ENCODE measurements around the gene EFNB3. TPM values are rescaled to one million over a fixed set of nuclear protein-coding genes. Genes with fewer than 3 reads are reported as not detected.

The EFNB3 gene
- total and polyA plus RNA-seq, 2 of the 4 experiments (the other 2 are of a cell fraction) = 0.54 to 2.0 TPM

GRCh38 chr17:7700510-7700909 is 4.5 kb upstream of the EFNB3 start:
- no peak overlapping the region for H3K4me2 ChIP-seq (ENCODE audit: low read depth, low read length)
- H3K9me1 ChIP-seq (ENCODE audit: insufficient read depth, low read length) = no peaks in the 10 kb centered on the region
- H3K4me1 ChIP-seq (ENCODE audit: control insufficient read depth, insufficient read depth, low read length) = peaks cover 3% of the 10 kb centered on the region; the same call in 1 of the 2 replicates
- H3K4ac ChIP-seq (ENCODE audit: low read depth, low read length) = no peak overlapping the region
- WGBS, 2 experiments (ENCODE audit: extremely low coverage in 2 of 2, insufficient read length in 1 of 2) = no CpG with 5 or more reads among the region's 7 CpGs
- H4K5ac ChIP-seq (ENCODE audit: low read depth, low read length) = no peak overlapping the region
- BruUV-seq (replicated peaks) = no TSS peak
- peaks cover 18% of the 10 kb centered on the region for H3K27me3 ChIP-seq (ENCODE audit: control insufficient read depth, insufficient read depth, low read length)
- H2AK9ac ChIP-seq (replicated peaks; ENCODE audit: low read depth, low read length, poor library complexity) = no peak overlapping the region
- H2AFZ ChIP-seq (replicated peaks; ENCODE audit: low read length, poor library complexity) = no peak overlapping the region
- H4K20me1 ChIP-seq (ENCODE audit: insufficient read depth, low read length) = no peaks in the 10 kb centered on the region
- no peak overlapping the region for H2BK120ac ChIP-seq (ENCODE audit: low read depth, low read length)
- TF ChIP-seq RCOR1 (IDR thresholded peaks at IDR 0.05; ENCODE audit: insufficient replicate concordance, low read length) (no peak), MAFK (IDR thresholded peaks at IDR 0.05; ENCODE audit: low read depth, low read length) (no peak), POLR2A (IDR thresholded peaks at IDR 0.05; ENCODE audit: low read depth, low read length) (no peak), MAZ (IDR thresholded peaks at IDR 0.05; ENCODE audit: borderline replicate concordance, low read depth, low read length) (no peak), CHD1 (IDR thresholded peaks at IDR 0.05; ENCODE audit: low read depth, low read length) (no peak), NFE2L2 (IDR thresholded peaks at IDR 0.05; ENCODE audit: low read depth, low read length) (no peak), USF2 (IDR thresholded peaks at IDR 0.05; ENCODE audit: low read depth, low read length) (no peak), SMC3 (IDR thresholded peaks at IDR 0.05; ENCODE audit: low read depth, low read length) (no peak), MXI1 (IDR thresholded peaks at IDR 0.05; ENCODE audit: borderline replicate concordance, low read depth, low read length) (no peak), RFX5 (IDR thresholded peaks at IDR 0.05; ENCODE audit: low read depth, low read length) (no peak), RAD21 (IDR thresholded peaks at IDR 0.05; ENCODE audit: low read length) (no peak), FOS (IDR thresholded peaks at IDR 0.05; ENCODE audit: low read depth, low read length) (no peak), ELK1 (IDR thresholded peaks at IDR 0.05; ENCODE audit: borderline replicate concordance, low read depth, low read length) (no peak), BHLHE40 (IDR thresholded peaks at IDR 0.05; ENCODE audit: low read depth, low read length) (no peak), CEBPB (IDR thresholded peaks at IDR 0.05; ENCODE audit: low read depth, low read length) (no peak)
- TF ChIP-seq, protein P1, sequence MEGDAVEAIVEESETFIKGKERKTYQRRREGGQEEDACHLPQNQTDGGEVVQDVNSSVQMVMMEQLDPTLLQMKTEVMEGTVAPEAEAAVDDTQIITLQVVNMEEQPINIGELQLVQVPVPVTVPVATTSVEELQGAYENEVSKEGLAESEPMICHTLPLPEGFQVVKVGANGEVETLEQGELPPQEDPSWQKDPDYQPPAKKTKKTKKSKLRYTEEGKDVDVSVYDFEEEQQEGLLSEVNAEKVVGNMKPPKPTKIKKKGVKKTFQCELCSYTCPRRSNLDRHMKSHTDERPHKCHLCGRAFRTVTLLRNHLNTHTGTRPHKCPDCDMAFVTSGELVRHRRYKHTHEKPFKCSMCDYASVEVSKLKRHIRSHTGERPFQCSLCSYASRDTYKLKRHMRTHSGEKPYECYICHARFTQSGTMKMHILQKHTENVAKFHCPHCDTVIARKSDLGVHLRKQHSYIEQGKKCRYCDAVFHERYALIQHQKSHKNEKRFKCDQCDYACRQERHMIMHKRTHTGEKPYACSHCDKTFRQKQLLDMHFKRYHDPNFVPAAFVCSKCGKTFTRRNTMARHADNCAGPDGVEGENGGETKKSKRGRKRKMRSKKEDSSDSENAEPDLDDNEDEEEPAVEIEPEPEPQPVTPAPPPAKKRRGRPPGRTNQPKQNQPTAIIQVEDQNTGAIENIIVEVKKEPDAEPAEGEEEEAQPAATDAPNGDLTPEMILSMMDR (conservative IDR thresholded peaks at IDR 0.05; ENCODE audit: low read depth, low read length) = no peak
- H2BK5ac ChIP-seq (ENCODE audit: low read depth, low read length, poor library complexity, severe bottlenecking) = no peak overlapping the region
- H3K4me3 ChIP-seq (ENCODE audit: insufficient read depth, low read depth, low read length) = no peak overlapping the region
- no peak overlapping the region for H3K9ac ChIP-seq (ENCODE audit: low read depth, low read length)
- H3K56ac ChIP-seq (ENCODE audit: extremely low read depth, insufficient read depth, low read length) = no peak overlapping the region
- POLR2A ChIA-PET (ENCODE audit: unreplicated experiment) = no interaction called here
- H3K14ac ChIP-seq (replicated peaks; ENCODE audit: low read depth, low read length) = no peak overlapping the region
- in situ Hi-C loops (cut with MboI; ENCODE audit: low sequenced_read_pairs) (no loop called here), dilution Hi-C loops (cut with HindIII; ENCODE audit: low sequenced_read_pairs, unreplicated experiment) (no loop called here), intact Hi-C loops (cut with micrococcal nuclease) (no loop called here)
- no peaks in the 10 kb centered on the region for H3K79me1 ChIP-seq (ENCODE audit: low read depth in 1 of 2, low read length in 2 of 2)
- no peak overlapping the region for H2AK5ac ChIP-seq (ENCODE audit: low read depth, low read length)
- H4K91ac ChIP-seq (ENCODE audit: insufficient read depth, low read depth, low read length) = no peak overlapping the region
- H3K23ac ChIP-seq (ENCODE audit: low read depth, low read length) = no peak overlapping the region
- peaks cover 10% of the 10 kb centered on the region for H3K36me3 ChIP-seq (ENCODE audit: control insufficient read depth, insufficient read depth, low read length)
- H2BK15ac ChIP-seq (ENCODE audit: low read depth, low read length) = no peak overlapping the region
- no peak overlapping the region for H2BK20ac ChIP-seq (ENCODE audit: low read depth, low read length)
- H4K8ac ChIP-seq (ENCODE audit: low read depth in 2 of 2, low read length in 2 of 2) = no peak overlapping the region
- no peak for ATAC-seq (ENCODE audit: low read depth)
- no peak for DNase-seq
- no peaks in the 10 kb centered on the region for H3K9me3 ChIP-seq (ENCODE audit: control insufficient read depth, insufficient read depth, low read length)
- no peak overlapping the region for H3K18ac ChIP-seq (ENCODE audit: low read depth, low read length)
- CTCF ChIA-PET = interaction anchor here (0.6 to 1.2 kb wide), 2 partner anchors 31 to 601 kb away, joined by 3 to 5 read pairs; no protein-coding TSS in a partner anchor
- no peak overlapping the region for H3K27ac ChIP-seq (ENCODE audit: insufficient read depth, low read length)
